Osteoblast (primary cell): ENCODE results near the gene APH1A. TPM values are rescaled to one million over a fixed set of nuclear protein-coding genes. Genes with fewer than 3 reads are reported as not detected.

Experiments
- DNase-seq: peaks from one replicate; pipeline ENCODE4 v3.0.0; 2011; ENCODE audit warnings: low spot score, mixed read lengths; ENCODE audit not compliant: insufficient read length; ENCODE audit errors: missing footprints
- H2AFZ ChIP-seq: 2 replicates; pipeline ENCODE4 v1.6.0; 2011; ENCODE audit warnings: mild to moderate bottlenecking, low read length
- H3K27ac ChIP-seq: 2 replicates; pipeline ENCODE4 v1.5.1; 2011; ENCODE audit warnings: mild to moderate bottlenecking, low read depth, low read length, moderate library complexity
- H3K27me3 ChIP-seq: 2 replicates; pipeline ENCODE4 v1.6.0; 2012; ENCODE audit warnings: mild to moderate bottlenecking, control low read depth, inconsistent platforms, low read length, moderate library complexity; ENCODE audit not compliant: insufficient read depth
- H3K36me3 ChIP-seq: 2 replicates; pipeline ENCODE4 v1.5.1; 2011; ENCODE audit warnings: mild to moderate bottlenecking, low read length, control low read depth, moderate library complexity; ENCODE audit not compliant: insufficient read depth
- H3K4me1 ChIP-seq: 2 replicates; pipeline ENCODE4 v1.5.1; 2011; ENCODE audit warnings: mild to moderate bottlenecking, low read length, control low read depth, moderate library complexity; ENCODE audit not compliant: insufficient read depth
- H3K4me2 ChIP-seq: 2 replicates; pipeline ENCODE4 v1.6.0; 2011; ENCODE audit warnings: mild to moderate bottlenecking, low read length; ENCODE audit not compliant: insufficient read depth
- H3K4me3 ChIP-seq: fragments of 200-600 bp; sonication (generic); 3 replicates; pipeline ENCODE4 v1.5.1; 2012; ENCODE audit warnings: mild to moderate bottlenecking, low read length, inconsistent platforms; ENCODE audit not compliant: insufficient read depth
- H3K79me2 ChIP-seq: 2 replicates; pipeline ENCODE4 v1.6.0; 2012; ENCODE audit warnings: mild to moderate bottlenecking, low read length, control low read depth, inconsistent platforms; ENCODE audit not compliant: insufficient read depth
- H3K9me3 ChIP-seq: 2 replicates; pipeline ENCODE4 v1.5.1; 2011; ENCODE audit warnings: low read depth, low read length, control low read depth
- H4K20me1 ChIP-seq: 2 replicates; pipeline ENCODE4 v1.6.0; 2012; ENCODE audit warnings: mild to moderate bottlenecking, low read length, control low read depth; ENCODE audit not compliant: insufficient read depth
- CTCF ChIP-seq: IDR thresholded peaks from 2 replicates; pipeline ENCODE4 v1.5.1; 2011; ENCODE audit warnings: mild to moderate bottlenecking, low read depth, low read length, moderate library complexity; ENCODE audit errors: extremely low read depth
- total RNA-seq: library from RNA; depleted of rRNA; stranded (reverse); fragments of >200 nt; gene quantifications from 2 replicates; pipeline ENCODE4 v1.2.3, GENCODE V29; 2012

Gene APH1A
- total RNA-seq, 1 donor: 118 TPM

GRCh38 chr1:150268340-150268704 is 494 bp downstream of the APH1A start:
- Histone ChIP-seq H3K27me3 (no peaks in the 10 kb centered on the region), H3K36me3 (peaks cover 22% of the 10 kb centered on the region), H3K4me1 (peaks cover 31% of the 10 kb centered on the region), H3K27ac (peak overlapping the region; percentile 86), H2AFZ (peak overlapping the region; percentile 93), H3K4me2 (peak overlapping the region; percentile 86), H3K4me3 (peak overlapping the region; percentile 97), H4K20me1 (no peaks in the 10 kb centered on the region), H3K79me2 (peaks cover 31% of the 10 kb centered on the region), H3K9me3 (no peaks in the 10 kb centered on the region)
- no peak for TF ChIP-seq CTCF
- peak; percentile 80 for DNase-seq

- no peak for TF ChIP-seq CTCF
- Histone ChIP-seq H3K27ac (peak overlapping the region; percentile 86), H3K4me1 (peaks cover 27% of the 10 kb centered on the region), H3K4me2 (peak overlapping the region; percentile 86), H3K36me3 (peaks cover 22% of the 10 kb centered on the region), H4K20me1 (no peaks in the 10 kb centered on the region), H3K9me3 (no peaks in the 10 kb centered on the region), H2AFZ (peak overlapping the region; percentile 93), H3K27me3 (no peaks in the 10 kb centered on the region), H3K4me3 (peak overlapping the region; percentile 97), H3K79me2 (peaks cover 31% of the 10 kb centered on the region)
- peak; percentile 81 for DNase-seq
Observed at GRCh38 chr1:150267896-150268295, 920 bp downstream of the APH1A start.

GRCh38 chr1:150263549-150263948 is 5.3 kb downstream of the APH1A start:
- Histone ChIP-seq H3K4me2 (no peak overlapping the region), H3K36me3 (peaks cover 22% of the 10 kb centered on the region), H2AFZ (no peak overlapping the region), H3K4me1 (peaks cover 15% of the 10 kb centered on the region), H3K4me3 (no peak overlapping the region), H3K9me3 (no peaks in the 10 kb centered on the region), H3K27ac (no peak overlapping the region), H4K20me1 (no peaks in the 10 kb centered on the region), H3K79me2 (peaks cover 25% of the 10 kb centered on the region), H3K27me3 (peaks cover 19% of the 10 kb centered on the region)
- DNase-seq: peak; percentile 19
- TF ChIP-seq CTCF: no peak

- Histone ChIP-seq H3K36me3 (peaks cover 22% of the 10 kb centered on the region), H4K20me1 (no peaks in the 10 kb centered on the region), H3K4me2 (no peak overlapping the region), H3K4me3 (no peak overlapping the region), H3K79me2 (peaks cover 16% of the 10 kb centered on the region), H3K4me1 (peaks cover 11% of the 10 kb centered on the region), H3K9me3 (no peaks in the 10 kb centered on the region), H3K27ac (no peak overlapping the region), H3K27me3 (peaks cover 28% of the 10 kb centered on the region), H2AFZ (no peak overlapping the region)
- no peak for TF ChIP-seq CTCF
- peak; percentile 57 for DNase-seq
Observed at GRCh38 chr1:150262388-150263320, 6.2 kb downstream of the APH1A start.
